HepG2 (cell line): ENCODE measurements around the gene CACNG5. TPM values are rescaled to one million over a fixed set of nuclear protein-coding genes. Genes with fewer than 3 reads are reported as not detected.

Experiments
- ATAC-seq: fragments of 200-7000 bp; cut with Tn5 transposase; 3 replicates; pipeline ENCODE4 v1.9.1; 2020; ENCODE audit warnings: mild to moderate bottlenecking, moderate library complexity
- BruUV-seq: library from RNA; stranded (reverse); fragments of 400-500 nt; replicated peaks from 2 replicates; lab custom pipeline; 2021; lab: Mats Ljungman, UMichigan
- CTCF ChIA-PET: fragments of 300-600 bp; formaldehyde crosslinking; extraction: SDS; loops from one replicate; lab custom pipeline; 2021; ENCODE audit warnings: low total read pairs, inconsistent platforms, low intra/inter-chr PET ratio; lab: Yijun Ruan, JAX
- POLR2A ChIA-PET: fragments of 350-600 bp; sonication (Branson Sonifier 250); formaldehyde crosslinking; loops from one replicate; lab custom pipeline; 2020; ENCODE audit warnings: antibody characterized with exemption, inconsistent platforms; lab: Yijun Ruan, JAX
- DNase-seq: peaks from one replicate; pipeline ENCODE4 v3.0.0-alpha.2; 2015; ENCODE audit warnings: low spot score
- FAIRE-seq: peaks from 3 replicates; lab custom pipeline; 2011; peaks lifted over from hg19 to GRCh38; lab: Jason Lieb, UNC
- H2AFZ ChIP-seq: one replicate; pipeline ENCODE4 v1.6.1; 2011; ENCODE audit warnings: low read length, inconsistent platforms
- H3K27ac ChIP-seq: fragments of 300-600 bp; 3 replicates; pipeline ENCODE4 v1.8.0; 2011; ENCODE audit warnings: mixed run types, mild to moderate bottlenecking, mixed read lengths, low read length, inconsistent platforms; ENCODE audit not compliant: insufficient read depth; ENCODE audit errors: extremely low read length
- H3K27me3 ChIP-seq, 2 experiments: fragments of 200-600 bp in 1 of 2; 2 replicates in 1 of 2; 3 replicates in 1 of 2; pipeline versions ENCODE4 v1.6.0 to v1.8.0; 2011; ENCODE audit warnings: low read length in 2 of 2, mild to moderate bottlenecking in 2 of 2, moderate library complexity in 2 of 2, inconsistent platforms in 1 of 2; ENCODE audit not compliant: insufficient read depth in 2 of 2, control insufficient read depth in 1 of 2
- H3K36me3 ChIP-seq, 2 experiments: fragments of 200-600 bp in 1 of 2; replicated peaks in 1 of 2; 2 replicates in 1 of 2; 3 replicates in 1 of 2; pipeline versions ENCODE4 v1.5.1 to v1.8.0; 2011; ENCODE audit warnings: low read length in 2 of 2, inconsistent platforms in 1 of 2; ENCODE audit not compliant: insufficient read depth in 2 of 2, control insufficient read depth in 1 of 2
- H3K4me1 ChIP-seq: 2 replicates; pipeline ENCODE4 v1.5.1; 2012; ENCODE audit warnings: low read length, inconsistent platforms; ENCODE audit not compliant: insufficient read depth
- H3K4me2 ChIP-seq: 2 replicates; pipeline ENCODE4 v1.6.0; 2011; ENCODE audit warnings: low read depth, low read length, inconsistent platforms
- H3K4me3 ChIP-seq, 3 experiments: fragments of 200-600 bp in 1 of 3; sonication (generic), shearing (Covaris generic) in 1 of 3; replicated peaks in 1 of 3; 2 replicates each; pipeline ENCODE4 v1.5.1; 2011 to 2016; ENCODE audit warnings: low read length in 3 of 3, inconsistent platforms in 2 of 3, low read depth in 2 of 3, mild to moderate bottlenecking in 2 of 3, control low read depth in 1 of 3, mixed read lengths in 1 of 3; ENCODE audit not compliant: insufficient read depth in 1 of 3
- H3K79me2 ChIP-seq: one replicate; pipeline ENCODE4 v1.6.1; 2011; ENCODE audit warnings: low read length, inconsistent platforms; ENCODE audit not compliant: insufficient read depth
- H3K9ac ChIP-seq: 2 replicates; pipeline ENCODE4 v1.6.0; 2011; ENCODE audit warnings: mild to moderate bottlenecking, low read depth, low read length, inconsistent platforms; ENCODE audit not compliant: insufficient read depth
- H3K9me3 ChIP-seq: 2 replicates; pipeline ENCODE4 v1.5.1; 2012; ENCODE audit warnings: mild to moderate bottlenecking, low read length
- H4K20me1 ChIP-seq: 2 replicates; pipeline ENCODE4 v1.6.0; 2011; ENCODE audit warnings: inconsistent platforms, mild to moderate bottlenecking, low read length, moderate library complexity; ENCODE audit not compliant: insufficient read depth
- DBP ChIP-seq: sonication (generic); formaldehyde crosslinking; IDR thresholded peaks from 2 replicates; pipeline ENCODE4 v1.4.0; 2020; ENCODE audit warnings: missing genetic modification reagents; ENCODE audit errors: not compliant biosample characterization
- EZH2 ChIP-seq: conservative IDR thresholded peaks from 2 replicates; pipeline ENCODE4 v1.6.1; 2012; ENCODE audit warnings: mild to moderate bottlenecking, low read depth, low read length, moderate library complexity
- IKZF5 ChIP-seq: IDR thresholded peaks from 2 replicates; pipeline ENCODE4 v1.6.1; 2018; ENCODE audit warnings: missing genetic modification reagents, mild to moderate bottlenecking, missing compliant biosample characterization
- TSC22D2 ChIP-seq: sonication (generic); formaldehyde crosslinking; IDR thresholded peaks from 2 replicates; pipeline ENCODE4 v1.5.1; 2020; ENCODE audit warnings: missing genetic modification reagents, mild to moderate bottlenecking, borderline replicate concordance
- ZBTB40 ChIP-seq, 2 experiments: fragments of 450-650 bp in 1 of 2; sonication (generic) in 1 of 2; formaldehyde crosslinking in 1 of 2; IDR thresholded peaks; 2 replicates each; pipeline versions ENCODE4 v1.6.1 to v1.8.0; 2016 to 2022; ENCODE audit warnings: antibody characterized with exemption in 1 of 2, mild to moderate bottlenecking in 1 of 2, missing genetic modification reagents in 1 of 2
- ZNF335 ChIP-seq: sonication (generic); formaldehyde crosslinking; IDR thresholded peaks from 2 replicates; pipeline ENCODE4 v1.4.0; 2020; ENCODE audit warnings: missing genetic modification reagents
- ZNF839 ChIP-seq: sonication (generic); formaldehyde crosslinking; IDR thresholded peaks from 2 replicates; pipeline ENCODE4 v1.4.0; 2020; ENCODE audit warnings: missing genetic modification reagents, mild to moderate bottlenecking, borderline replicate concordance
- WGBS: methylation state at CpG from one replicate; pipeline ENCODE4 v1.1.6; 2017; ENCODE audit warnings: low lambda C conversion rate; 5-methylcytosine and 5-hydroxymethylcytosine counted together
- in situ Hi-C: cut with HindIII; loops from 2 replicates; pipeline ENCODE4 v1.10.0; 2017; ENCODE audit warnings: low pct_unique_long_range_greater_than_20kb; ENCODE audit not compliant: extremely low pct_ligation_motif_present
- intact Hi-C: fragments of 100-400 bp; cut with micrococcal nuclease; formaldehyde crosslinking; loops from one replicate; pipeline ENCODE4 v1.10.0; 2022; ENCODE audit not compliant: unreplicated experiment
- polyA plus RNA-seq, 8 experiments: library from polyadenylated mRNA; depleted of rRNA in 3 of 8; stranded (reverse) in 7 of 8; unstranded in 1 of 8; fragments of >200 nt; fragmentation: Illumina TruSeq in 4 of 8; extraction: Trizol in 4 of 8; gene quantifications; 2 replicates each; pipeline versions ENCODE4 v1.2.1 to v1.2.3, GENCODE V29; 2011 to 2016; ENCODE audit warnings: low read depth in 4 of 8, missing spikeins in 1 of 8, mixed read lengths in 1 of 8; ENCODE audit not compliant: insufficient read depth in 1 of 8
- total RNA-seq, 5 experiments: library from RNA; depleted of rRNA; stranded (reverse); fragments of >200 nt; fragmentation: Illumina TruSeq; extraction: Trizol; gene quantifications; 2 replicates each; pipeline ENCODE4 v1.2.3, GENCODE V29; 2016; ENCODE audit warnings: low read depth in 1 of 5

CACNG5 gene
- total and polyA plus RNA-seq, 2 of the 13 experiments (the other 11 are each of a cell fraction or from before 2014, with no cell fraction given) = not detected

- H3K4me3 ChIP-seq = no peak overlapping the region
- CTCF ChIA-PET = no interaction called here
- in situ Hi-C loops (no loop called here), intact Hi-C loops (no loop called here)
- no peaks in the 10 kb centered on the region for H3K4me1 ChIP-seq
- H3K27me3 ChIP-seq = peaks cover 1 to 6% of the 10 kb centered on the region in 2 experiments; a peak in 2 of 5 replicates
- no peak overlapping the region for H3K27ac ChIP-seq
- 27% methylated on average over 4 of the region's 4 CpGs for WGBS
- H3K79me2 ChIP-seq = no peaks in the 10 kb centered on the region
- FAIRE-seq (no peak), DNase-seq (no peak), ATAC-seq (no peak)
- H3K9ac ChIP-seq = no peak overlapping the region
- H3K4me2 ChIP-seq = no peak overlapping the region
- no peaks in the 10 kb centered on the region for H3K9me3 ChIP-seq
- no TSS peak for BruUV-seq
- no peaks in the 10 kb centered on the region for H4K20me1 ChIP-seq
- H3K36me3 ChIP-seq = no peaks in the 10 kb centered on the region
- POLR2A ChIA-PET = no interaction called here
- no peak overlapping the region for H2AFZ ChIP-seq
- TF ChIP-seq ZNF839 (CRISPR knock-in tag) (no peak), ZNF335 (CRISPR knock-in tag) (no peak), ZBTB40 (IDR thresholded peaks at IDR 0.05) (no peak), ZBTB40 (CRISPR knock-in tag; IDR thresholded peaks at IDR 0.05) (no peak), IKZF5 (CRISPR knock-in tag) (no peak), TSC22D2 (CRISPR knock-in tag) (no peak), DBP (CRISPR knock-in tag) (no peak), EZH2 (no peak)
Observed at GRCh38 chr17:66849851-66850580, 15.1 kb downstream of the CACNG5 start.
